Neutrophil (primary cell): ENCODE measurements around the gene SIGLEC8.
A peak's percentile ranks its signal among the peaks of the same experiment; 100 is the strongest.

Experiments used
- H3K27ac ChIP-seq: fragments of 200-600 bp; sonication (generic); 2 replicates; pipeline ENCODE4 v1.5.1; 2016; ENCODE audit warnings: mild to moderate bottlenecking, moderate library complexity
- H3K27me3 ChIP-seq: fragments of 200-600 bp; sonication (generic); 2 replicates; pipeline ENCODE4 v1.6.0; 2016; ENCODE audit warnings: mild to moderate bottlenecking
- H3K36me3 ChIP-seq: fragments of 200-600 bp; sonication (generic); 2 replicates; pipeline ENCODE4 v1.5.1; 2017
- H3K4me1 ChIP-seq, 2 experiments: fragments of 200-600 bp in 1 of 2; sonication (generic) in 1 of 2; 1 replicate in 1 of 2; 2 replicates in 1 of 2; pipeline versions ENCODE4 v1.5.1 to v1.6.1; 2013 to 2016; ENCODE audit warnings: low read depth in 1 of 2, low read length in 1 of 2, mild to moderate bottlenecking in 1 of 2, moderate library complexity in 1 of 2; ENCODE audit not compliant: control insufficient read depth in 1 of 2, insufficient read depth in 1 of 2
- H3K4me3 ChIP-seq, 2 experiments: fragments of 200-600 bp in 1 of 2; sonication (generic) in 1 of 2; 1 replicate in 1 of 2; 2 replicates in 1 of 2; pipeline ENCODE4 v1.5.1; 2013 to 2016; ENCODE audit warnings: low read depth in 1 of 2, low read length in 1 of 2, mild to moderate bottlenecking in 1 of 2, moderate library complexity in 1 of 2
- H3K9me3 ChIP-seq: fragments of 200-600 bp; sonication (generic); 2 replicates; pipeline ENCODE4 v1.5.1; 2016
- CTCF ChIP-seq: fragments of 200-600 bp; sonication (generic); IDR thresholded peaks from 2 replicates; pipeline ENCODE4 v1.5.1; 2016; ENCODE audit warnings: antibody characterized with exemption

Gene SIGLEC8

GRCh38 chr19:51458051-51458645 is at the start of gene SIGLEC8:
SIGLEC8 (minus strand) TSS chr19:51458454; CDS start chr19:51458387, 67 bp downstream.
- TF ChIP-seq CTCF = no peak
- no peaks in the 10 kb centered on the region for H3K27me3 ChIP-seq
- no peak within 1 kb of the TSS for H3K27ac ChIP-seq
- peaks cover 52 to 54% of the 10 kb centered on the region in 2 experiments for H3K4me1 ChIP-seq
- no peak within 1 kb of the TSS for H3K4me3 ChIP-seq
- H3K36me3 ChIP-seq = no peaks in the 10 kb centered on the region
- H3K9me3 ChIP-seq = no peaks in the 10 kb centered on the region

GRCh38 chr19:51507640-51508058 is 49.4 kb upstream of the SIGLEC8 start:
- peaks cover 28 to 48% of the 10 kb centered on the region in 2 experiments for H3K4me1 ChIP-seq

GRCh38 chr19:51507192-51507591 is 48.9 kb upstream of the SIGLEC8 start:
- Histone ChIP-seq H3K27me3 (no peaks in the 10 kb centered on the region), H3K4me3 (no peak overlapping the region), H3K27ac (no peak overlapping the region), H3K4me1 (peaks cover 33 to 52% of the 10 kb centered on the region in 2 experiments), H3K9me3 (no peaks in the 10 kb centered on the region), H3K36me3 (no peaks in the 10 kb centered on the region)
- no peak for TF ChIP-seq CTCF

More at GRCh38 chr19:51507640-51508058, 49.4 kb upstream of the SIGLEC8 start:
- no peak overlapping the region for H3K4me3 ChIP-seq
- TF ChIP-seq CTCF = no peak
- no peak overlapping the region for H3K27ac ChIP-seq
- no peaks in the 10 kb centered on the region for H3K36me3 ChIP-seq
- H3K9me3 ChIP-seq = no peaks in the 10 kb centered on the region
- no peaks in the 10 kb centered on the region for H3K27me3 ChIP-seq

GRCh38 chr19:51505904-51506303 is 47.6 kb upstream of the SIGLEC8 start:
- H3K36me3 ChIP-seq = no peaks in the 10 kb centered on the region
- H3K4me1 ChIP-seq = peaks cover 42 to 61% of the 10 kb centered on the region in 2 experiments
- H3K4me3 ChIP-seq = no peak overlapping the region
- TF ChIP-seq CTCF = no peak
- H3K9me3 ChIP-seq = no peaks in the 10 kb centered on the region
- no peaks in the 10 kb centered on the region for H3K27me3 ChIP-seq
- no peak overlapping the region for H3K27ac ChIP-seq

GRCh38 chr19:51503896-51504295 is 45.6 kb upstream of the SIGLEC8 start:
- TF ChIP-seq CTCF = no peak
- Histone ChIP-seq H3K36me3 (no peaks in the 10 kb centered on the region), H3K27ac (peak overlapping the region; percentile 33), H3K4me1 (peaks cover 31 to 41% of the 10 kb centered on the region in 2 experiments), H3K4me3 (no peak overlapping the region), H3K27me3 (no peaks in the 10 kb centered on the region), H3K9me3 (no peaks in the 10 kb centered on the region)
